Stimulated activated memory B cell treated with anti-CD40 and anti-IgM and Interleukin-4, amounts not matched to agents 10 μg/mL and 1 μg/mL and 100 μg/mL, for 72 hours (primary cell): ENCODE measurements around the gene FBXW4.
"Not testable (repeated sequence)": the region's sequence is repeated elsewhere in the genome, so short reads cannot be mapped to it uniquely, and the experiment has no call there.

Experiments
- ATAC-seq: fragments of 150-1000 bp; cut with Tn5 transposase; 2 replicates; pipeline ENCODE4 v1.10.0; 2021
- H3K27ac Mint-ChIP-seq: one replicate; pipeline ENCODE4 v1.8.0; 2022; ENCODE audit warnings: mild to moderate bottlenecking, mixed read lengths
- H3K27me3 Mint-ChIP-seq: one replicate; pipeline ENCODE4 v1.8.0; 2022; ENCODE audit warnings: mixed read lengths
- H3K36me3 Mint-ChIP-seq: one replicate; pipeline ENCODE4 v1.8.0; 2022; ENCODE audit warnings: mixed read lengths
- H3K4me1 Mint-ChIP-seq: one replicate; pipeline ENCODE4 v1.8.0; 2022; ENCODE audit warnings: mixed read lengths
- H3K4me3 Mint-ChIP-seq: one replicate; pipeline ENCODE4 v1.8.0; 2022; ENCODE audit warnings: mild to moderate bottlenecking, moderate library complexity, mixed read lengths
- H3K9me3 Mint-ChIP-seq: one replicate; pipeline ENCODE4 v1.8.0; 2022; ENCODE audit warnings: mixed read lengths

FBXW4 gene

DNA sequence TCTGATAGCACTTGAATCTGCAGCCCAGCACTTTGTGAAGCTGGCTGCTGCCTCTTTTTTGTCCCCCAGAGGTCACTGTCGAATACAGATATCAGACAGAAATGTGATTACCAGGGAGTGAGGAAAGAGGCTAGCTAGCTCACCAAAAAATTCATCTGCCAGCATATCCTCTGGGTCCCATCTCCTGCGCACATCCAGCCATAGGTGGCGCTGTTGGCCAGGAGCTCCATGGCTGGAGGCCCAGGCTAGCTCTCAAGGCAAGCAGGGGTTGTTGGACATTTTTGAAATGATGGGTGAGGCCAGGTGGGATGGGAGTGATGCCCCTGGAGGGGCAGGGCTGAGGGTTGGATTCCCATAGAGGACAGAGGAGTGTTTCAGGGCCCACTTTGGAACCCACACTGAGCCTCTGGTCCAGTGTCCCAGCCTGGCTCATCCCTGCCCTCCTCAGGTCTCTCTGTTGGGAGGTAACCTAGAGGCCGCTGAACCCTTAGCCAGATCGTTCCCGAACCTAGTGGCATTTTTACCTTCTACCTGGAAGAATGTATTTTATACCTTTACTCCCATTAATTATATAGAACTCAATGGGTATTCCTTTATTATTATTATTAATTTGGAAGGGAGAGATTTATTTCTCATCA, 92.1 kb downstream of the FBXW4 start:
- ATAC-seq = peak; percentile 80
- Mint-ChIP-seq H3K27ac (no peak overlapping the region), H3K4me1 (no peaks in the 10 kb centered on the region), H3K4me3 (no peak overlapping the region), H3K27me3 (no peaks in the 10 kb centered on the region), H3K9me3 (no peaks in the 10 kb centered on the region), H3K36me3 (peaks cover 25% of the 10 kb centered on the region)

DNA sequence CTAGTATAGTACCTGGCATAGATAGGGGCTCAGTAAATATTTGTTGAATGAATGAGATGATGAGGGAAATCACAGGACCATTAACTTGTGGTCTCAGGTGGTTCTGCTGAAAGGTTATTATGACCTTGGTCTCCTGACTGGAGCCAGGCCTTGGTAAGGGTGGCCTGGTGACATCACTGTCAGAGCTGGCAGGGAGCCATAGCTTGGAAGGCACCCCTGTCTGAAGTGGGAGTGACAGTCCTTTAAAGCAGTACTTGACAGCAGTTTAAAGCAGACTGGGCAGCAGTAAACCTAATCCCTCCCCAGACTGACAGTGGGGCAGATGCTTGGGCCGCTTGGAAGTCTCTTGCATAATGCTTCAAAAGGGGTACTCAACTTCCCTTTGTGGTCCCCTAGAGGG, 93.4 kb downstream of the FBXW4 start:
- Mint-ChIP-seq H3K36me3 (peaks cover 19% of the 10 kb centered on the region), H3K27me3 (no peaks in the 10 kb centered on the region), H3K4me3 (no peak overlapping the region), H3K4me1 (no peaks in the 10 kb centered on the region), H3K27ac (no peak overlapping the region), H3K9me3 (no peaks in the 10 kb centered on the region)
- no peak for ATAC-seq

DNA sequence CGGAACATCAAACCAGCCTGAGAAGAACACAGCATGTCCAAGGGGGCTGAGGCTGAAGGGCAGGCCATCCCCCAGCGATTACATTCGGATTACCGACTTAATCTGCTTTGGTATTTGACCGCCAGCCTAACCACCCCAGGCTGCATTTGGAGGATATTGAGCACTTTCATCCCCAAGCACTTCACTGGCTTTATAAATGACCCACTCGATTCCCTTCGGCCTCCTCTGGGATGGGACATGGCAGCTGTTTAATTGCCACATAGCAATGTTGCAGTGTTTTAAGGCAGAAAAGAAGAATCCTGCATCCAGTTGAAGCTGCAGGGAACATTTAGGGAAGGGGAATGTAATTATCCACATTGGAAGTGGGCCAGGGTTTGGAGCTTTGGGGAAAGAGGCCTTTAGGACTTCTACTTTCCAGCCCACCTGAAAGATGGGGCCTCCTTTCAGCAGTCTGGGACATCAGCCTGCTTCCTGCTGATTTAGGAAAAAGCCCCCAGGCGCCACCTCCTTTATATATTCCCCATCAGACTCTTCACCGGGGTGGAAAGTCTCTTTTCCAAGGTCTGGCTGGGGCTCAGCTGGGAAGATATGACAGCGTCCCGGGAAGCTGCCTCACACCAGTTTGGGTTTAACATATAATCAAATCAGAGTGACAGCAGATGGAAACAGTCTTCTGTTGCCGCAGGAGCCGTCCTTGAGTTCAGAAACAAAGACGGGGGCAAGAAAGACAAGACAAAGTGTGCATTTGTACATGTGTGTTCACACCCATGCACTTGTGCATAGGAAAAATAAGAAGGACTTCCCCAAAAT, 97.7 kb downstream of the FBXW4 start:
- Mint-ChIP-seq H3K4me1 (no peaks in the 10 kb centered on the region), H3K4me3 (no peak overlapping the region), H3K9me3 (no peaks in the 10 kb centered on the region), H3K27ac (no peak overlapping the region), H3K27me3 (no peaks in the 10 kb centered on the region), H3K36me3 (no peaks in the 10 kb centered on the region)
- ATAC-seq = no peak

DNA sequence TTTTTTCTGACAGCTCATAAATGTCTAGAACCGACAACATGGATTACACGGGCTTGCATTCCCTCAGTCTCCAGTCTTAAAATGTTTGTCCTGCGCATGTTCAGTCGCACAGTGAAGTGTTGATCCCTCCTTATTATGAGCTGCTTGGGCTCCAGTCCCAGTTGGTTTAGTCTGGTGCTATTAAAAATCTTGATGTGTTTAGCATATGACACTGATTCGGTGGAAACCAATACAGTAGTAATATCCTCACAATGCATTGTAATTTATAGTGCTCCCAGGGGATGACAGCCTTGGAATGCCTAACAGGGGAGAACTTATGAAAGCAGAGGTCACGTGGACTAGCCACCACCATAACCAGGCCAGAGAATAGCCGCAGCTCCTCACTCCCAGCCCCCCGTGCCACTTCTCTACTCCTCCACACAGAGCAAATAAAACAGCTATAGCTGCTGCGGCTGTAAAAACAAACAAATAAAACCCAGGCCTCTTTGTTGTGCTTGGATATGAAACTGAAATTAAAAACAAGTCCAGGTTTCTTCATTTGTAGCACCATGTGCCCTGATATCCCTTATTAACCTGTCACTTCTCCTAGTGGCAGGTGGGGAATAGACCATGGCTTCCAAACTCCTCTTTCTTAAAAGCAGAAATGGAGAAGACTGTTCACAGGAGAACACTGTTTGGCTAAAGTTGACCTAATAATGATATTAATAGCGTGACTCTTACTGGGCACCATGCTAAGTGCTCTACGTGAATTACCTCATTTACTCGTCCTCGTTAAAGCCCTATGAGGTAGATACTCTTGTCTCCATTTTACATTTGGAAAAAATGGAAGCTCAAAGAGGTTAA, 99.2 kb downstream of the FBXW4 start:
- Mint-ChIP-seq H3K27ac (no peak overlapping the region), H3K36me3 (no peaks in the 10 kb centered on the region), H3K4me1 (no peaks in the 10 kb centered on the region), H3K4me3 (no peak overlapping the region), H3K9me3 (no peaks in the 10 kb centered on the region), H3K27me3 (no peaks in the 10 kb centered on the region)
- ATAC-seq = no peak

DNA sequence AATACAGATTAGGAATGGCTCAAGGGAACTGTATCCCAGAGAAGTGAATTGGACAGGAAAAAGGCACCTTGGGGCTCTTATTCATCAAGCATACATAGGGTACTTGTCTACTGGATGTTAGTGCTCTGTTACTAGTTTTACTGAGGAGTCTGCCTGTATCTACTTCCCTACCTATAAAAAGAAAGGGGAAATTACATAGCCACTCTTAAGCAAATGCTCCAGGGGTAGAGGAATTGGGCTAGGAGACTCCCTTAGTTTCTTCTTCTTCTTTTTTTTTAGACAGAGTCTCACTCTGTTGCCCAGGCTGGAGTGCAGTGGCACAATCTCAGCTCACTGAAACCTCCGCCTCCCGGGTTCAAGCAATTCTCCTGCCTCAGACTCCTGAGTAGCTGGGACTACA, 101.6 kb downstream of the FBXW4 start:
- ATAC-seq = not testable (repeated sequence)

DNA sequence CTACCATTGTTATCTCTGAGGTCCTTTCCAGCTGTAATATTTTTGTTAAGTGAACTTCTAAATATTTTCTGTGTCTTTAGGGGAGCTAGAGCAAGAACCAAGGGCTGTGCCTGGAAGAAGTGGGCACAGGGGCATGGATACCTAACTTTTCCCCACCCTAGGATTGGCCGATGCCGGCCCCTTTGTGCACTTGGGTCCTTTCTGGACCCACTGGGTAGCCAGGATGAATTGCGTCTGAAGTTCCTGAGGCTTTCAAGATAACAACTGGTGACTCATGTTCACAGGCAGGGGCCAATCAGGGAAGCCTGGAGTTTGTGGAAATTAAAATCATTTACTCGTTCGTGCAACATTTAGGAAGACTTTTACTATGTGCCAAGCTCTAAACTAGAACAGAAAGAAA, 106.1 kb downstream of the FBXW4 start:
- no peak overlapping the region for H3K27ac Mint-ChIP-seq
- peaks cover 37% of the 10 kb centered on the region for H3K4me1 Mint-ChIP-seq
- no peaks in the 10 kb centered on the region for H3K27me3 Mint-ChIP-seq
- ATAC-seq = no peak
- peak overlapping the region; percentile 96 for H3K4me3 Mint-ChIP-seq
- H3K9me3 Mint-ChIP-seq = no peaks in the 10 kb centered on the region
- H3K36me3 Mint-ChIP-seq = peaks cover 19% of the 10 kb centered on the region

More for the DNA sequence above, 101.6 kb downstream of the FBXW4 start:
- H3K4me1 Mint-ChIP-seq, H3K4me3 Mint-ChIP-seq, H3K36me3 Mint-ChIP-seq, H3K9me3 Mint-ChIP-seq, H3K27me3 Mint-ChIP-seq, H3K27ac Mint-ChIP-seq: not testable (repeated sequence)

DNA sequence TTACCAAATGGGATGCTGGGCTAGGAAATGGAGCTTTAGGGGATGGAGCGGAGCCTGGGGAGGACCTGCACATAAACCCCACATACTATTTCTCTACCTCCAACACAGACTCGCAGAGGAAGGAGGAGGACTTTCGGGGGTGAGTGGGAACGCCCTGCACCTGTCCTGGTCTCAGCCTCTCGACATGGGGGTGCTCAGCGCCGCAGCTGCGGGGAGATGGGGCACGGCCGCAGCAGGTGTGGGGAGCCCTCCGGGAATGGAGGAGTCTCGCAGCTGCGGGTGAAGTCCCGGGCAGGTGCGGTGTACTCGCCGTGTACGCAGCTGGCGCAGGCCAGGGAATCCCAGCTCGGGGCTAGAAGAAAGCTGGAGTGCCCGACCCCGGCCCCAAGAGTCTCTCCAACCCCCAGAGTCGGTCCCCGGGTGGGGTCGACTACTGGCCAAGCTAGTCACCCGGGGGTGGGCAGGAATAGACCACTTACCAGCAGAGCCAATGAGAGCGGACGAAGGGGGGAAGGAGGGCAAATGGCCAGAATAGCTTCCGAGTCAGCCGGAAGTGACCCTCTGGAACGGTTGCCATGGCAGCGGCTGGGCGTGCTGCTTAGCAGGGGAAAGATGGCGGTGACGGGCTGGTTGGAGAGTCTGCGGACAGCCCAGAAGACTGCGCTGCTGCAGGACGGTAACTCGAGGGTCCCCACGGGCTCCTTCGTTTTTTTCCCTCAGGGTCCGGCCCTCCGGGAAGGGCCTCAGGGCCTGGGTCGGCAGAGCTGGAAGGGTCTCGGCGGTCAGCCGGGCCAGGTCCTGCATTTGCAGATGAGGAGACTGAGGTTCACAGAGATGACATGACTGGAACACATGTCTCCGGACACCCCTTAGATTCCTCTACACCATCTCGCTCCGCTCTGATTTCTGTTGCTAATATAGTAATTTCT, 107.0 kb downstream of the FBXW4 start, which contains the start of the genes DPCD and POLL:
DPCD (plus strand) TSS at position 597 of the 929 bp plus-strand sequence; CDS start at position 613, 16 bp downstream.
POLL (minus strand) TSS at position 533 of the 929 bp plus-strand sequence. CDS start 897 bp downstream, outside the sequence.
- ATAC-seq = peak; percentile 98
- Mint-ChIP-seq H3K27ac (peak within 1 kb of the TSS; percentile 88), H3K9me3 (no peaks in the 10 kb centered on the region), H3K36me3 (peaks cover 19% of the 10 kb centered on the region), H3K4me1 (peaks cover 37% of the 10 kb centered on the region), H3K27me3 (no peaks in the 10 kb centered on the region), H3K4me3 (peak within 1 kb of the TSS; percentile 96)

DNA sequence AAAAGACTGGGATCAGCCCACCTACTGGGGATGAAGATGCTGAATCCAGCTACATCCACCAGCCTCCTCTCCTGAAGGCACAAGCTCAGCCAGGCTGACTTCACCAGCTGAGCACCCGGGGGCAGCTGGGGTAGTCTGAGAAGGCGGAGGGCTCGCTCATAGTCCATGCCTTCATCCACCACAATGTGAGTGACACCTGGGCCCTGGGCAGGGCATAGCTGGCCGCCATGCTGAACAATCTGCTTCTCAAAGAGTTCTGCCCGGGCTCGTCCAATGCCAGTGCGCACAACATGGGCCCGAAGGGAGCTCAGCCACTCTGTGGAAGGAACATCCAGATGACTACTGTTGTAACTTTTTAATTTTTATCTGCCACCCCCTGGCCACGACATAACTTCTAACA, 109.1 kb downstream of the FBXW4 start:
- no peaks in the 10 kb centered on the region for H3K27me3 Mint-ChIP-seq
- no peaks in the 10 kb centered on the region for H3K9me3 Mint-ChIP-seq
- no peak overlapping the region for H3K4me3 Mint-ChIP-seq
- peaks cover 24% of the 10 kb centered on the region for H3K36me3 Mint-ChIP-seq
- H3K27ac Mint-ChIP-seq = no peak overlapping the region
- no peak for ATAC-seq
- H3K4me1 Mint-ChIP-seq = peaks cover 37% of the 10 kb centered on the region

DNA sequence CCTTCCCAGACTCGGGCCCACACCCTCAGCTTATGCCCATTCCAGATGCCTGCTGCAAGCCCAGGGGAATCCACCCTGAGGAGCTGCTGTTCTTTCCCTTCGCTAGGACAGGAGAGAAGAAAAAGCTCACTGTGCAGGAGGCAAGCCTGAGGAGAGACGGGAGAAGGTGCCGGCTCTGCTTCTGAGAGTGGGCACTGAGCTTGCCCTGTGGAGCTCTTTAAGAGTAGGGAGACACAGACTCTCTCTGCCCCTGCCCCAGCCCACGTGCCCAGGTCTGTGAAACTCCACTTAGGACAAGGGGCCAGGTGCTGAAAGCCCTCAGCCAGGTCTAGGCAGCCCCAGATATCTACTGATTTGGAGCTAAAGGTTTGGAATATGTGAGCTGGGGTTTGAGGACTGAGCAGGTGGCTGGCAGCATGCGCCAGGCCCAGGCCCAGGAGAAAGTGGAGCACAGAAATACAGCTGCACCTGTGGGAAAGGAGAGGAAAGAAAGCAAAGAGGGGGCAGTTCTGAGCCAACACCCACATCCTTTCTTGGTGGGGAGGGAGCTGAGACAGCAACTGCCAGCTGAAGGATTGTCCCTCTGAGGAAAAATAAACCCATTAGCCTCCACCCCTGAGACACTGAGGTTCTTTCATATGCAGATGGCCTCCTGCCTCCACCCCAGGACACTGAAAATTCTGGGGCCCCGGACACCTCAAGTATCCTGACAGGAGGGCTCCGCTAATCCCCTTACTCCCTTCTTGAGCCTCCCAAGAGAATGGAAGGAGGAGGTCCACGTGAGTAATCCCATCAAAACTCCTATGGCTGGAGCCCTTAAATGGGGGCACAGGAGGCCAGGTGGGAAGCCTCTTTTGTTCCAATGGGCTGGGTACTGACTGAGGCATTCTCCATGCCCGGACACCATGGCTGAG, 114.2 kb downstream of the FBXW4 start:
- no peak for ATAC-seq
- peaks cover 12% of the 10 kb centered on the region for H3K4me1 Mint-ChIP-seq
- peaks cover 54% of the 10 kb centered on the region for H3K36me3 Mint-ChIP-seq
- H3K27ac Mint-ChIP-seq = no peak overlapping the region
- H3K27me3 Mint-ChIP-seq = no peaks in the 10 kb centered on the region
- H3K9me3 Mint-ChIP-seq = no peaks in the 10 kb centered on the region
- no peak overlapping the region for H3K4me3 Mint-ChIP-seq

DNA sequence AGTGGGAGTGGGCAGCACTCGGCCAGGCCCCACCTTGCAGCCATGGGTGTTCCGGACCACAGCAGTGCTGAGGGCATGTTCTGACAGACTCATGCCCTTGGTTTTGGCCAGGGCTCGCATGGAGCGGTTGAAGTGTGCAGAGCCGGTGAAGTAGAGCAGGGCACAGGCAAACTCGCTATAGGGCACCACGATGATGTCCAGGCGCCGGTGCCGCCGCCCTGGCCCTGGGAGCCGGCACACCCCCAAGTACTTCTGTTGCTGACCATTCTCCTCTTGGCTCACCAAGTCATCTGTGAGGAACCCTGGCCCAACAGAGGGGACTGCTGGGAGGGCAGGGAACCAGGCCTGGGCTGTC, 115.5 kb downstream of the FBXW4 start:
- H3K27ac Mint-ChIP-seq = no peak overlapping the region
- H3K9me3 Mint-ChIP-seq = no peaks in the 10 kb centered on the region
- no peak for ATAC-seq
- peaks cover 46% of the 10 kb centered on the region for H3K36me3 Mint-ChIP-seq
- no peaks in the 10 kb centered on the region for H3K27me3 Mint-ChIP-seq
- H3K4me1 Mint-ChIP-seq = peaks cover 4% of the 10 kb centered on the region
- H3K4me3 Mint-ChIP-seq = no peak overlapping the region

DNA sequence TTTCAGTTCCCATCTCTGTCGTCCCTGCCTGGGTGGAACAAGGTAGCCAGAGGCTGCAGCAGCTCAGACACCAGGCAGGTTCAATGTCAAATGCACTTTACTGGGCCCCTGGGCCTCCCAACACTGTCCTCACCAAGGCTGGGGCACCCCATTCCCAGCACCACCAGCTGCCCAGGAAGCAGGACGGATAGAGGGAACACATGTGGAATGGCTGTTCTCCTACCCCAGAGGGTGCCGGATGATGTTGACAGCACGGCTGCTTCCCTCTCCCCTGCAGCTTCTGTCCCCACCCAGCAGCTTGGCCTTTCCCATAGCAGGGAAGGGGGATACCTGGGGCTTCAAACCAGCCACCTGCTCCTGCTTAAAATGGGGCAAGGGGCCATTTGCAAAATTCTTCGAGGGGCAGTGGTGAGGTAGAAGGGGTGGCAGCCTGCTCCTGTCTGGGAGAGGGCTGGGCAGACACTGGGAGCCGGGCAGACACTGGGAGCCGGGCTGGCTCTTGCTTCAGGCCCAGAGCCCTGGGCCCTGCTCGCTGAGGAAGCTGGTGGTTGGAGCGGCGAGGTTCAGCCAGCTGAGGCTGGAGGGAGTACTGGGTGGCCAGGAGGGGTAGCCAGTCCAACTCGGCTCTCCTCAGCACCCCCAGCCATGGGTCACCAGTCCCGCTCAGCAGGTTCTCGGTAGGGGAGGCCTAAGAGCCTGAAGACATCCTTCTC, 116.0 kb downstream of the FBXW4 start:
- Mint-ChIP-seq H3K27ac (no peak overlapping the region), H3K27me3 (no peaks in the 10 kb centered on the region), H3K4me1 (no peaks in the 10 kb centered on the region), H3K9me3 (no peaks in the 10 kb centered on the region), H3K36me3 (peaks cover 41% of the 10 kb centered on the region), H3K4me3 (no peak overlapping the region)
- ATAC-seq = no peak

DNA sequence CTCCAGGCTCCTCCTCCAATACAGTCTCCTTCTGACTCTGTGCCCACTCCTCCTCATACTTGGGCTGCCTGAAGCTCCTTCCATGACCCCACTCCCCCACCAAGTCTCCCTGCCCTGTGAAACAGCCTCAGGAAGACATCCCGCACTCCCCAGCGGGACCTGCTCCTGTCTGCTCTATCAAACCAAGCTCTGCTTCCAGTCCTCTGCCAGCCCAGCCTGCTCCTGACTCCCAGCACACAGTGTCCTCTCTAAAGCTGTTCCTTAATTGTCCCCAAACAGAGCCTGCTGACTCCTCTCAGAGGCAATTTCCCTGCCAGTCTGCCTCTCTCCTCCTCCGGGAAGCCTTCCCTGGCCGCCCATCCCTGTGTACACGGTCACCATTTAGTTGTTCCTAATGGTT, 116.8 kb downstream of the FBXW4 start:
- H3K36me3 Mint-ChIP-seq = peaks cover 41% of the 10 kb centered on the region
- no peak overlapping the region for H3K27ac Mint-ChIP-seq
- no peaks in the 10 kb centered on the region for H3K4me1 Mint-ChIP-seq
- no peaks in the 10 kb centered on the region for H3K27me3 Mint-ChIP-seq
- no peak overlapping the region for H3K4me3 Mint-ChIP-seq
- no peaks in the 10 kb centered on the region for H3K9me3 Mint-ChIP-seq
- ATAC-seq = no peak

DNA sequence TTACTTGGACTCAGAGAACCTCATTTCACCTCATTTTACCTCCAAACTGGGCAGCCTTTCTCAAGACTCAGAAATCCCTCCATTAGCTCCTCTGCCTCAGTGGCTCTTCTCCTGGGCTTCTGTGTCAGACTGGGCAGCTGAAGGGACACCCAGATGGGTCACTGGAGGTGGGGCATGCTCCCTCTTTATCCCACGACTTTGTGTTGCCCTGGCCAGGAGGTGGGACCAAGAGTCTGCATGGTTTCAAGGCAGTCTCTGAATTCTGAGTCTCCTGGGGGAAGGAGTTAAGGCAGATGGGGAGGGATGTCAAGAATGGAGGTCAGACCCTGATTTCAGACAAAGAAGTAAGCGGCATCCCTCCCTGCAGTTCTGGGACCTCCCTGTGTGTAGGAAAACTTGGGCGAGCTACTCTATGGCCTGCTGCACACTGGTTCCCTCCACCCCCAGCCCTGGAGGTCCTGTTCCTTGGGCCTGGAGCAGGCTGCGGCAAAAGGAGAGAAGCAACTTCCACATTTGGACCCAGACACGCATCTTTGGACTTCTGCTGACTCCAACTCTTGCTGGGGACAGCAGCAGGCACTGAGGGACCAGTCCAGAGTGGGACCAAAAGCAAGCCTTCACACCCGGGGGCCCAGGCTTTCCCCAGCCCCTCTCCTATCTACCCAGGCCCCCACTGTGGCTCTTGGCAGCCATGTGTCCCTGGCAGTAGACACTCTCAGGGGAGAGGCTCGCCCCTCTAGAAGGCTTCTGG, 117.7 kb downstream of the FBXW4 start:
- Mint-ChIP-seq H3K36me3 (peaks cover 36% of the 10 kb centered on the region), H3K9me3 (no peaks in the 10 kb centered on the region)
- ATAC-seq = no peak

More for the DNA sequence above, 117.7 kb downstream of the FBXW4 start:
- Mint-ChIP-seq H3K4me3 (no peak overlapping the region), H3K27ac (no peak overlapping the region), H3K27me3 (no peaks in the 10 kb centered on the region), H3K4me1 (no peaks in the 10 kb centered on the region)
